NT2/D1 (cell line): ENCODE data around the gene SFN.
A peak's percentile ranks its signal among the peaks of the same experiment; 100 is the strongest.

ENCODE experiments used
- DNase-seq: peaks from one replicate; pipeline ENCODE4 v3.0.0-alpha.2; 2011; ENCODE audit warnings: low read depth, low spot score
- H3K27me3 ChIP-seq: 2 replicates; pipeline ENCODE4 v1.6.0; 2011; ENCODE audit warnings: mild to moderate bottlenecking; ENCODE audit not compliant: insufficient read length, insufficient read depth
- H3K36me3 ChIP-seq: 2 replicates; pipeline ENCODE4 v1.6.1; 2011; ENCODE audit warnings: mild to moderate bottlenecking, low read length, mixed read lengths; ENCODE audit not compliant: insufficient read depth, insufficient read length
- H3K4me1 ChIP-seq: 2 replicates; pipeline ENCODE4 v1.5.1; 2011; ENCODE audit not compliant: insufficient read depth, insufficient read length
- H3K4me3 ChIP-seq: 2 replicates; pipeline ENCODE4 v1.5.1; 2011; ENCODE audit warnings: low read depth; ENCODE audit not compliant: insufficient read length
- H3K9ac ChIP-seq: 2 replicates; pipeline ENCODE4 v1.6.0; 2011; ENCODE audit warnings: low read depth; ENCODE audit not compliant: insufficient read length
- H3K9me3 ChIP-seq: 2 replicates; pipeline ENCODE4 v1.5.1; 2011; ENCODE audit warnings: mild to moderate bottlenecking, low read length; ENCODE audit not compliant: insufficient read depth
- SUZ12 ChIP-seq: IDR thresholded peaks from 2 replicates; pipeline ENCODE4 v1.6.1; 2011; ENCODE audit not compliant: insufficient read length, insufficient read depth; ENCODE audit errors: extremely low read depth
- YY1 ChIP-seq: IDR thresholded peaks from 2 replicates; pipeline ENCODE4 v1.6.1; 2011; ENCODE audit not compliant: insufficient read length, insufficient read depth
- ZNF274 ChIP-seq: IDR thresholded peaks from 2 replicates; pipeline ENCODE4 v1.6.1; 2011; ENCODE audit warnings: mild to moderate bottlenecking, low read depth, low read length

The SFN gene

GRCh38 chr1:26862781-26863684 lies at the start of gene SFN:
SFN (plus strand) TSS chr1:26863149; CDS start chr1:26863213, 64 bp downstream.
- Histone ChIP-seq H3K4me1 (peaks cover 36% of the 10 kb centered on the region), H3K27me3 (no peaks in the 10 kb centered on the region), H3K4me3 (peak within 1 kb of the TSS; percentile 96), H3K36me3 (no peaks in the 10 kb centered on the region), H3K9ac (peak within 1 kb of the TSS; percentile 99), H3K9me3 (no peaks in the 10 kb centered on the region)
- no peak for DNase-seq
- TF ChIP-seq YY1, result no peak
- TF ChIP-seq SUZ12, result no peak
- no peak for TF ChIP-seq ZNF274

- H3K9me3 ChIP-seq, result 0 out of 2 replicates have a peak, but pooled peaks cover 3% of the 10 kb centered on the region
- no peak overlapping the region for H3K9ac ChIP-seq
- H3K4me1 ChIP-seq, result no peaks in the 10 kb centered on the region
- no peaks in the 10 kb centered on the region for H3K27me3 ChIP-seq
- H3K36me3 ChIP-seq, result no peaks in the 10 kb centered on the region
- H3K4me3 ChIP-seq, result no peak overlapping the region
- TF ChIP-seq ZNF274 (no peak), YY1 (no peak), SUZ12 (no peak)
- DNase-seq, result no peak
These were observed 48.6 kb upstream of the SFN start for GRCh38 chr1:26814377-26814776.

- no peak overlapping the region for H3K4me3 ChIP-seq
- H3K27me3 ChIP-seq, result no peaks in the 10 kb centered on the region
- H3K36me3 ChIP-seq, result no peaks in the 10 kb centered on the region
- DNase-seq, result no peak
- no peaks in the 10 kb centered on the region for H3K4me1 ChIP-seq
- no peak for TF ChIP-seq SUZ12
- 0 out of 2 replicates have a peak, but pooled peaks cover 3% of the 10 kb centered on the region for H3K9me3 ChIP-seq
- no peak overlapping the region for H3K9ac ChIP-seq
These were observed 48.1 kb upstream of the SFN start for GRCh38 chr1:26814893-26815292.

GRCh38 chr1:26820784-26821269 lies 42.1 kb upstream of the SFN start:
- Histone ChIP-seq H3K4me1 (no peaks in the 10 kb centered on the region), H3K36me3 (no peaks in the 10 kb centered on the region), H3K9ac (no peak overlapping the region), H3K4me3 (no peak overlapping the region), H3K27me3 (no peaks in the 10 kb centered on the region), H3K9me3 (0 out of 2 replicates have a peak, but pooled peaks cover 3% of the 10 kb centered on the region)
- TF ChIP-seq ZNF274 (no peak), SUZ12 (no peak), YY1 (no peak)
- no peak for DNase-seq

GRCh38 chr1:26822737-26823395 lies 40.1 kb upstream of the SFN start:
- no peak overlapping the region for H3K9ac ChIP-seq
- no peak for DNase-seq
- no peaks in the 10 kb centered on the region for H3K27me3 ChIP-seq
- TF ChIP-seq SUZ12, result no peak
- TF ChIP-seq YY1, result no peak
- no peak for TF ChIP-seq ZNF274
- no peaks in the 10 kb centered on the region for H3K9me3 ChIP-seq
- H3K36me3 ChIP-seq, result no peaks in the 10 kb centered on the region
- no peak overlapping the region for H3K4me3 ChIP-seq
- H3K4me1 ChIP-seq, result peaks cover 6% of the 10 kb centered on the region

- Histone ChIP-seq H3K4me1 (peaks cover 18% of the 10 kb centered on the region), H3K36me3 (peaks cover 11% of the 10 kb centered on the region), H3K27me3 (no peaks in the 10 kb centered on the region), H3K9me3 (no peaks in the 10 kb centered on the region), H3K4me3 (no peak overlapping the region), H3K9ac (no peak overlapping the region)
- DNase-seq, result no peak
- TF ChIP-seq ZNF274 (no peak), YY1 (no peak)
These were observed 38.2 kb upstream of the SFN start for GRCh38 chr1:26824731-26825130.
